ENCODE measurements around the gene USP48. TPM values are rescaled to one million over a fixed set of nuclear protein-coding genes. Genes with fewer than 3 reads are reported as not detected.

USP48 gene
- total and polyA plus RNA-seq, 2 of the 13 experiments (the other 11 are each of a cell fraction or from before 2014, with no cell fraction given): 30.4 to 30.7 TPM

DNA sequence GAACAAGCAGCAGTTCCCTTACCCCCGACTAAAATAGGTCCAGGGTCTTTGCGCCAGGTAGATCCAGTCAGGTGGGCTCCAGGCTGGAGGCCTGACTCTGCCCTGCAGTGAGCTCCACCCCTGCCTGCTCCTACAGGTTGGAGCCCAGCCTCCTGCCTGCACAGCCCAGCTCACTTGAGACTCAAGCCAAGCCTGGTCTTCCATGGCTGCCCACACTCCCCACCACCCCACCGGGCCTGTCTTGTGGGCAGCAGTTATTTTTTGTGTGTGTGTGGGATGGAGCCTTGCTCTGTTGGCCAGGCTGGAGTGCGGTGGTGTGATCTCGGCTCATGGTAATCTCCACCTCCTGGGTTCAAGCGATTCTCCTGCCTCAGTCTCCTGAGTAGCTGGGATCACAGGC, 142.3 kb downstream of the USP48 start:
- Histone ChIP-seq H3K9ac (ENCODE audit: insufficient read depth, low read depth, low read length) (no peak overlapping the region), H3K4me2 (ENCODE audit: low read depth, low read length) (no peak overlapping the region), H3K36me3 (replicated peaks in 1 of 2; ENCODE audit: control insufficient read depth in 1 of 2, insufficient read depth in 2 of 2, low read length in 2 of 2) (peaks cover 7 to 20% of the 10 kb centered on the region in 2 experiments), H3K4me3 (replicated peaks in 1 of 3; ENCODE audit: insufficient read depth in 1 of 3, low read depth in 2 of 3, low read length in 3 of 3) (no peak overlapping the region), H4K20me1 (ENCODE audit: insufficient read depth, low read length) (peaks cover 3% of the 10 kb centered on the region; the same call in 1 of the 2 replicates), H3K27me3 (ENCODE audit: control insufficient read depth in 1 of 2, insufficient read depth in 2 of 2, low read length in 2 of 2) (no peaks in the 10 kb centered on the region), H3K9me3 (ENCODE audit: low read length) (no peaks in the 10 kb centered on the region), H2AFZ (ENCODE audit: low read length) (no peak overlapping the region), H3K4me1 (ENCODE audit: insufficient read depth, low read length) (peaks cover 11% of the 10 kb centered on the region; the same call in 1 of the 2 replicates), H3K79me2 (ENCODE audit: insufficient read depth, low read length) (no peaks in the 10 kb centered on the region), H3K27ac (ENCODE audit: extremely low read length, insufficient read depth, low read length) (no peak overlapping the region)
- ATAC-seq (no peak), DNase-seq (ENCODE audit: low spot score) (no peak), FAIRE-seq (no peak)
- TF ChIP-seq, protein P1, sequence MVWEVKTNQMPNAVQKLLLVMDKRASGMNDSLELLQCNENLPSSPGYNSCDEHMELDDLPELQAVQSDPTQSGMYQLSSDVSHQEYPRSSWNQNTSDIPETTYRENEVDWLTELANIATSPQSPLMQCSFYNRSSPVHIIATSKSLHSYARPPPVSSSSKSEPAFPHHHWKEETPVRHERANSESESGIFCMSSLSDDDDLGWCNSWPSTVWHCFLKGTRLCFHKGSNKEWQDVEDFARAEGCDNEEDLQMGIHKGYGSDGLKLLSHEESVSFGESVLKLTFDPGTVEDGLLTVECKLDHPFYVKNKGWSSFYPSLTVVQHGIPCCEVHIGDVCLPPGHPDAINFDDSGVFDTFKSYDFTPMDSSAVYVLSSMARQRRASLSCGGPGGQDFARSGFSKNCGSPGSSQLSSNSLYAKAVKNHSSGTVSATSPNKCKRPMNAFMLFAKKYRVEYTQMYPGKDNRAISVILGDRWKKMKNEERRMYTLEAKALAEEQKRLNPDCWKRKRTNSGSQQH (CRISPR knock-in tag; IDR thresholded peaks at IDR 0.05; ENCODE audit: low read depth): no peak
- TF ChIP-seq CBX5 (CRISPR knock-in tag; IDR thresholded peaks at IDR 0.05; ENCODE audit: borderline replicate concordance) (no peak), NAIF1 (CRISPR knock-in tag; IDR thresholded peaks at IDR 0.05; ENCODE audit: borderline replicate concordance) (no peak), SPEN (CRISPR knock-in tag; IDR thresholded peaks at IDR 0.05; ENCODE audit: low read depth) (no peak), SAP130 (CRISPR knock-in tag; IDR thresholded peaks at IDR 0.05; ENCODE audit: low read depth) (no peak), ADNP (CRISPR knock-in tag; IDR thresholded peaks at IDR 0.05) (no peak), MAF1 (CRISPR knock-in tag; IDR thresholded peaks at IDR 0.05; ENCODE audit: borderline replicate concordance) (no peak), PHF20 (CRISPR knock-in tag; IDR thresholded peaks at IDR 0.05) (no peak), NR2F2 (IDR thresholded peaks at IDR 0.05; ENCODE audit: borderline replicate concordance, low read depth) (no peak), REPIN1 (CRISPR knock-in tag; IDR thresholded peaks at IDR 0.05; ENCODE audit: borderline replicate concordance, low read depth) (no peak), ZNF296 (CRISPR knock-in tag; conservative IDR thresholded peaks at IDR 0.05) (no peak), NFE2 (CRISPR knock-in tag; IDR thresholded peaks at IDR 0.05) (no peak), ZNF841 (CRISPR knock-in tag; IDR thresholded peaks at IDR 0.05; ENCODE audit: borderline replicate concordance) (no peak), ZNF674 (CRISPR knock-in tag; IDR thresholded peaks at IDR 0.05; ENCODE audit: low read depth) (no peak), NPAS2 (CRISPR knock-in tag; IDR thresholded peaks at IDR 0.05; ENCODE audit: borderline replicate concordance) (no peak), HMG20A (CRISPR knock-in tag; IDR thresholded peaks at IDR 0.05; ENCODE audit: borderline replicate concordance) (no peak)
- TF ChIP-seq, protein P2, sequence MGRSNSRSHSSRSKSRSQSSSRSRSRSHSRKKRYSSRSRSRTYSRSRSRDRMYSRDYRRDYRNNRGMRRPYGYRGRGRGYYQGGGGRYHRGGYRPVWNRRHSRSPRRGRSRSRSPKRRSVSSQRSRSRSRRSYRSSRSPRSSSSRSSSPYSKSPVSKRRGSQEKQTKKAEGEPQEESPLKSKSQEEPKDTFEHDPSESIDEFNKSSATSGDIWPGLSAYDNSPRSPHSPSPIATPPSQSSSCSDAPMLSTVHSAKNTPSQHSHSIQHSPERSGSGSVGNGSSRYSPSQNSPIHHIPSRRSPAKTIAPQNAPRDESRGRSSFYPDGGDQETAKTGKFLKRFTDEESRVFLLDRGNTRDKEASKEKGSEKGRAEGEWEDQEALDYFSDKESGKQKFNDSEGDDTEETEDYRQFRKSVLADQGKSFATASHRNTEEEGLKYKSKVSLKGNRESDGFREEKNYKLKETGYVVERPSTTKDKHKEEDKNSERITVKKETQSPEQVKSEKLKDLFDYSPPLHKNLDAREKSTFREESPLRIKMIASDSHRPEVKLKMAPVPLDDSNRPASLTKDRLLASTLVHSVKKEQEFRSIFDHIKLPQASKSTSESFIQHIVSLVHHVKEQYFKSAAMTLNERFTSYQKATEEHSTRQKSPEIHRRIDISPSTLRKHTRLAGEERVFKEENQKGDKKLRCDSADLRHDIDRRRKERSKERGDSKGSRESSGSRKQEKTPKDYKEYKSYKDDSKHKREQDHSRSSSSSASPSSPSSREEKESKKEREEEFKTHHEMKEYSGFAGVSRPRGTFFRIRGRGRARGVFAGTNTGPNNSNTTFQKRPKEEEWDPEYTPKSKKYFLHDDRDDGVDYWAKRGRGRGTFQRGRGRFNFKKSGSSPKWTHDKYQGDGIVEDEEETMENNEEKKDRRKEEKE (IDR thresholded peaks at IDR 0.05): no peak
- TF ChIP-seq, protein P3, sequence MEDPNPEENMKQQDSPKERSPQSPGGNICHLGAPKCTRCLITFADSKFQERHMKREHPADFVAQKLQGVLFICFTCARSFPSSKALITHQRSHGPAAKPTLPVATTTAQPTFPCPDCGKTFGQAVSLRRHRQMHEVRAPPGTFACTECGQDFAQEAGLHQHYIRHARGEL (CRISPR knock-in tag; IDR thresholded peaks at IDR 0.05): no peak
- intact Hi-C loops (cut with micrococcal nuclease; ENCODE audit: unreplicated experiment): no loop called here
- no TSS peak for BruUV-seq (replicated peaks)
- CTCF ChIA-PET (ENCODE audit: low intra/inter-chr PET ratio, low total read pairs): no interaction called here
- POLR2A ChIA-PET: no interaction called here
- in situ Hi-C loops (cut with HindIII; ENCODE audit: extremely low pct_ligation_motif_present, low pct_unique_long_range_greater_than_20kb): no loop called here
- WGBS (ENCODE audit: low lambda C conversion rate): 100% methylated on average over 3 of the region's 6 CpGs
